GM19240 (cell line): Measurements from ENCODE around the gene DHH.
"Not testable (repeated sequence)": the region's sequence is repeated elsewhere in the genome, so short reads cannot be mapped to it uniquely, and the experiment has no call there.

ENCODE experiments used
- DNase-seq: peaks from one replicate; pipeline ENCODE4 v3.0.0; 2011; ENCODE audit warnings: low spot score; ENCODE audit not compliant: insufficient read length

DHH gene

GRCh38 chr12:49070971-49071370 lies 23.6 kb downstream of the DHH start:
- DNase-seq: no peak

- DNase-seq: peak; percentile 93
Measured at GRCh38 chr12:49069507-49070346, 24.9 kb downstream of the DHH start, which contains the start of gene RHEBL1. Gene RHEBL1, minus strand, starts transcription at chr12:49069979. Its CDS starts 194 bp downstream, at chr12:49069785.

- no peak for DNase-seq
Measured at GRCh38 chr12:49068879-49069506, 25.6 kb downstream of the DHH start.

GRCh38 chr12:49066120-49066519 lies 28.5 kb downstream of the DHH start:
- no peak for DNase-seq

GRCh38 chr12:49064767-49065152 lies 29.8 kb downstream of the DHH start:
- no peak for DNase-seq

- not testable (repeated sequence) for DNase-seq
Measured at GRCh38 chr12:49061916-49062315, 32.7 kb downstream of the DHH start.

GRCh38 chr12:49061157-49061650 lies 33.4 kb downstream of the DHH start:
- no peak for DNase-seq

GRCh38 chr12:49060237-49061156 lies 34.1 kb downstream of the DHH start, which contains the start of gene KMT2D:
Gene KMT2D, minus strand, starts transcription at chr12:49060794. Its CDS starts 5,470 bp downstream, at chr12:49055324.
- DNase-seq: peak; percentile 84

GRCh38 chr12:49059299-49060171 lies 35.1 kb downstream of the DHH start:
- no peak for DNase-seq

GRCh38 chr12:49059045-49059298 lies 35.6 kb downstream of the DHH start:
- DNase-seq: no peak

- no peak for DNase-seq
Measured at GRCh38 chr12:49058366-49059044, 36.1 kb downstream of the DHH start.

- DNase-seq: no peak
Measured at GRCh38 chr12:49057888-49058287, 36.7 kb downstream of the DHH start.

- DNase-seq: peak; percentile 94
Measured at GRCh38 chr12:49055978-49056754, 38.4 kb downstream of the DHH start.

GRCh38 chr12:49055092-49055491 lies 39.5 kb downstream of the DHH start:
- no peak for DNase-seq

- no peak for DNase-seq
Measured at GRCh38 chr12:49054524-49054923, 40.1 kb downstream of the DHH start.

GRCh38 chr12:49054096-49054495 lies 40.5 kb downstream of the DHH start:
- no peak for DNase-seq

GRCh38 chr12:49052451-49053208 lies 42.0 kb downstream of the DHH start:
- DNase-seq: no peak

GRCh38 chr12:49051777-49052438 lies 42.7 kb downstream of the DHH start:
- DNase-seq: no peak
